Erythroblast (primary cell): ENCODE measurements around the gene PFAS.

Source experiments
- GATA1 ChIP-seq: IDR thresholded peaks from 2 replicates; pipeline ENCODE4 v1.6.1; 2011; ENCODE audit warnings: low read depth, mild to moderate bottlenecking, control low read depth, low read length, moderate library complexity
- POLR2A ChIP-seq: IDR thresholded peaks from 2 replicates; pipeline ENCODE4 v1.6.1; 2011; ENCODE audit warnings: mild to moderate bottlenecking, low read length

DNA sequence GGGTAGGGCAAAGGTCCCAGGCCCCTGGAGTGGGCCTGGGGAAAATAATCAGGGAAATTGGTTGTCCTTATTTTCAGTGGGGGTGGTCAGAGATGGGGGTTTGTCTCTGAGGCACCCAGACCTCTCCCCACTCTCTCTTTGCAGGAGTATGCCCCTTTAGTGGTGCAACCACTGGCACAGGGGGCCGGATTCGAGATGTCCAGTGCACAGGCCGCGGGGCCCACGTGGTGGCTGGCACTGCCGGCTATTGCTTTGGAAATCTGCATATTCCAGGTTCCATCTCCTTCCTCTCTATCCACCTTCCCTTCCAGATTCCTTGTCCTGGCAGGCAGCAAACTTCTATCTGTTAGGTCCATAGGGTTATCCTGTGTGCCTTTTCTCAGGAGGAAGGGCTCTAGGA lies 7.6 kb downstream of the PFAS start:
- TF ChIP-seq POLR2A, result no peak
- no peak for TF ChIP-seq GATA1
